H1 (cell line): Measurements from ENCODE around the gene MIPOL1. TPM values are rescaled to one million over a fixed set of nuclear protein-coding genes. Genes with fewer than 3 reads are reported as not detected.

ENCODE experiments used
- ASH2L ChIP-seq: fragments of 200-600, 300-600 bp; sonication (generic); IDR thresholded peaks from one replicate; pipeline ENCODE4 v1.7.1; 2017; ENCODE audit warnings: low read length
- CREB1 ChIP-seq: IDR thresholded peaks from 2 replicates; pipeline ENCODE4 v1.6.1; 2012; ENCODE audit warnings: inconsistent platforms
- EGR1 ChIP-seq: IDR thresholded peaks from 2 replicates; pipeline ENCODE4 v1.6.1; 2011; ENCODE audit warnings: low read depth, low read length, borderline replicate concordance
- GTF2F1 ChIP-seq: IDR thresholded peaks from 2 replicates; pipeline ENCODE4 v1.6.1; 2012; ENCODE audit warnings: low read depth, low read length, improper control_type of control experiment, borderline replicate concordance
- KDM4A ChIP-seq: IDR thresholded peaks from one replicate; pipeline ENCODE4 v1.7.1; 2012; ENCODE audit warnings: low read depth, mild to moderate bottlenecking, moderate library complexity, low read length, inconsistent platforms; ENCODE audit not compliant: severe bottlenecking
- MAFK ChIP-seq: IDR thresholded peaks from 2 replicates; pipeline ENCODE4 v1.6.1; 2012; ENCODE audit warnings: low read depth, mild to moderate bottlenecking, improper control_type of control experiment, low read length
- RAD21 ChIP-seq, 2 experiments: IDR thresholded peaks in 1 of 2; conservative IDR thresholded peaks in 1 of 2; 2 replicates each; pipeline ENCODE4 v1.6.1; 2011; ENCODE audit warnings: low read depth in 2 of 2, low read length in 2 of 2, improper control_type of control experiment in 1 of 2, inconsistent platforms in 1 of 2, mild to moderate bottlenecking in 1 of 2, moderate library complexity in 1 of 2
- RNF2 ChIP-seq: fragments of 200-900, 300-1000 bp; sonication (generic); IDR thresholded peaks from 2 replicates; pipeline ENCODE4 v1.7.1; 2016; ENCODE audit warnings: borderline replicate concordance, low read depth, mild to moderate bottlenecking, antibody characterized with exemption, low read length; ENCODE audit not compliant: poor library complexity, severe bottlenecking; ENCODE audit errors: missing control alignments
- RXRA ChIP-seq: IDR thresholded peaks from 2 replicates; pipeline ENCODE4 v1.6.1; 2011; ENCODE audit warnings: low read depth, mild to moderate bottlenecking, low read length, moderate library complexity; ENCODE audit not compliant: insufficient read depth
- ZNF274 ChIP-seq: IDR thresholded peaks from 2 replicates; pipeline ENCODE4 v1.7.0; 2012; ENCODE audit warnings: low read length, borderline replicate concordance; ENCODE audit errors: extremely low read depth
- polyA plus RNA-seq, 7 experiments: library from polyadenylated mRNA; depleted of rRNA in 3 of 7; stranded (reverse) in 5 of 7; unstranded in 2 of 7; fragments of >200 nt in 5 of 7; fragments of 200-250 nt in 2 of 7; gene quantifications; 1 replicate in 5 of 7; 2 replicates in 1 of 7; 4 replicates in 1 of 7; pipeline versions ENCODE4 v1.2.1 to v1.2.3, GENCODE V29; 2011 to 2013; ENCODE audit warnings: missing spikeins in 2 of 7, mixed read lengths in 2 of 7
- total RNA-seq: library from RNA; stranded (reverse); fragmentation: NEBNext Ultra II Directional; extraction: Animal tissue kit (Norgen Biotek cat#: 25700); gene quantifications from 2 replicates; pipeline ENCODE4 v1.2.1, GENCODE V29; 2021
- TF ChIP-seq, protein P1 (sequence below): IDR thresholded peaks from 2 replicates; pipeline ENCODE4 v1.6.1; 2012; ENCODE audit warnings: inconsistent platforms
- TF ChIP-seq, protein P2 (sequence below): IDR thresholded peaks from 2 replicates; pipeline ENCODE4 v1.6.1; 2011; ENCODE audit warnings: low read length, improper control_type of control experiment

Gene MIPOL1
- total and polyA plus RNA-seq, 2 of the 8 experiments (the other 6 are each of a cell fraction or from before 2014, with no cell fraction given) = 2.8 to 23.9 TPM

DNA sequence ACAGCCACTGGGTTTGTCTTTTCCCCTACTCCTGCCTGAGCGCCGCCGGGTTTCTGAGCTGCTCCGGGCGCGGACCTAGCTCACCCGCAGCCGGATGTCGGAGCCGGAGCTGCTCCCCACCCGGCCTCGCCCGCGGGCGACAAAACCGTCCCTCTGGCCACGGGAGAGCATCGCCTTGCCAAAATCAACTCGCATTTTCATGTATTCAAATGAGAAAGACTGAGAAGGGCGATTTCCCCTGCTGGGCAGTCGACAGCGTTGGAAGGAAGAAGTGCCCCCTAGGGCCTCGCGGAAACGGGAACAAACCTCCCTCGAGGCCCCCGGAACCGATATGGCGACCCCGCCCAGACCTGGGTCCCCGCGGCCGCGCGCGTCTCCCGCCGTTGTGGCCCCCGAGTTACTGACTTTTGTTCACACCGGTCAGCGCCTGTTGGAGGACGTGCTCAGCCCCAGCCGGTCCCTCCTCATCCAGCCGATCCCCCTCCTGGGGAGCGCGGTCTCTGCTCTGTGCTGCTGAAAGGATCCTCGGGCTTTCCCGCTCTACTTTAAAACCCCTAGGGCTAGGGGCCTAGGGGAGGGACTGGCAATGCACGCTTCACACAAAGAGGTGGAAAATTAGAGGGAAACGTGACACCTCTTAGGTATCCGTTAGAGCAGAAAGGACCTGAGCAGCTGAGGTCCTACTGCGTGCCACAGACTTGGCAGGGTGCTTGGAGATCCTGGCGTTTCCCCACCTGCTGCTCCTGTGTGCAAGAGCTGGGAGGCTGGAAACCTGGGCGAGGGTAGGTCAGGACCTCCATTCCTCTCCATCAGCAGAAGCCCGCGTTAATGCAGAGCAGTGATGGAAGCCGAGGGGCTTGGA is 402.0 kb downstream of the MIPOL1 start (continued):
- TF ChIP-seq RNF2 (peak; percentile 20), KDM4A (peak; percentile 80), GTF2F1 (no peak), EGR1 (no peak), CREB1 (no peak), MAFK (no peak), RAD21 (IDR thresholded peaks at IDR 0.05 in 1 of 2, conservative IDR thresholded peaks at IDR 0.05 in 1 of 2; ENCODE audit: low read depth in 2 of 2, low read length in 2 of 2) (no peak), ZNF274 (no peak), RXRA (no peak), ASH2L (peak; percentile 58)
- TF ChIP-seq, protein P1, sequence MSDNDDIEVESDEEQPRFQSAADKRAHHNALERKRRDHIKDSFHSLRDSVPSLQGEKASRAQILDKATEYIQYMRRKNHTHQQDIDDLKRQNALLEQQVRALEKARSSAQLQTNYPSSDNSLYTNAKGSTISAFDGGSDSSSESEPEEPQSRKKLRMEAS = peak; percentile 61
- TF ChIP-seq, protein P2, sequence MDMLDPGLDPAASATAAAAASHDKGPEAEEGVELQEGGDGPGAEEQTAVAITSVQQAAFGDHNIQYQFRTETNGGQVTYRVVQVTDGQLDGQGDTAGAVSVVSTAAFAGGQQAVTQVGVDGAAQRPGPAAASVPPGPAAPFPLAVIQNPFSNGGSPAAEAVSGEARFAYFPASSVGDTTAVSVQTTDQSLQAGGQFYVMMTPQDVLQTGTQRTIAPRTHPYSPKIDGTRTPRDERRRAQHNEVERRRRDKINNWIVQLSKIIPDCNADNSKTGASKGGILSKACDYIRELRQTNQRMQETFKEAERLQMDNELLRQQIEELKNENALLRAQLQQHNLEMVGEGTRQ = no peak
